Measurements from ENCODE around the gene C10orf90.

Gene C10orf90

DNA sequence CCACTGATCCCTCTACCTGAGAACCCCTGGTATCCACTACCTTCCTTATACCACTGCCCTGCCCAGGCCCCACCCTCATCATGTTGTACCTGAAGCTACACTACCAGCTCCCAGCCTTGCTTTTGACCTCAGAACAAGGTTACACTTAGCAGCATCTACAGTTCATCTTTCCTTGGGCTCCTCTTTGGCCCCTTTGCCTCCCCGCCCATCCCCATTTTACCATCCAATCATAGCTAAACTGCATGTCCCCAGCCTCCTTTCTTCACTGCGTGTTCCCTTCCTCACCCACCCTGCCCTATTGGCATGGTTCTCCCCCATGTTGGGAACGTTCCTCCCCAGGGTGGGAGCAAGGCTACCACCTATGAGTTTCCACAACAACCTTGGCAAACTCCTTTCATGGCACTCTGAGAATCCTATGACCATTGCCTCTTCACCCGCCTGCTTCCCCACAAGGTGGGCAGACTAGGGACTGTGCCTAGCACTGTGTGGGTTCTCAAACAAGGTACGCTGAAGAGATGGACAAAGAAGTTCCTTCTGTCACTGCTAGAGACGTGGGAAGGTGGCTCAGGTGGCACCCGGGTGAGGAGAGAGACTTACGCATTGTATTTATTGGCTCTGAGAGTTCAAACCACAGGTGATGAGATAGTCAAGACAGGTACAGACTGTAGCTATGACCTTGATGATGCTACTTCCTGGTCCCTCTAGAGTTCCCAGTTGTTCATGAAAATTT is 215.3 kb downstream of the C10orf90 start:
- no peak overlapping the region for H3K4me3 ChIP-seq
- no peak for TF ChIP-seq CTCF (IDR thresholded peaks at IDR 0.05)
- no peak for DNase-seq (ENCODE audit: low spot score)
- H3K27ac ChIP-seq = no peak overlapping the region

GRCh38 chr10:126454045-126454751 is 216.3 kb downstream of the C10orf90 start:
- DNase-seq (ENCODE audit: low spot score) = no peak
- Histone ChIP-seq H3K4me3 (no peak overlapping the region), H3K27ac (no peak overlapping the region)
- no peak for TF ChIP-seq CTCF (IDR thresholded peaks at IDR 0.05)

GRCh38 chr10:126452245-126452644 is 218.2 kb downstream of the C10orf90 start:
- DNase-seq (ENCODE audit: low spot score) = no peak
- no peak for TF ChIP-seq CTCF (IDR thresholded peaks at IDR 0.05)
- H3K27ac ChIP-seq = no peak overlapping the region
- no peak overlapping the region for H3K4me3 ChIP-seq

DNA sequence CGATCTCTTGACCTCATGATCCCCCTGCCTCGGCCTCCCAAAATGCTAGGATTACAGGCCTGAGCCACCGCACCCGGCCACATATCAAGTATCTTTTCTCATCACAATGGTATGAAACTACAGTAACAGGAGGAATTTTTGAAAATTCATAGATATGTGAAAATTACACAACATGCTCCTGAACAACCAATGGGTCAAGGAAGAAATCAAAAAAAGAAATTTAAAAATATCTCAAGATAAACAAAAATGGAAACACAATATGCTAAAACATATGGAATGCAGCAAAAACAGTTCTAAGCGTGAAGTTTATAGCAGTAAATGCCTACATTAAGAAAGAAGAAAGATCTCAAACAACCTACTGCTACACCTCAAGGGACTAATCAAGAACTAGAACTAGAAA is 222.4 kb downstream of the C10orf90 start:
- Histone ChIP-seq H3K4me3 (no peak overlapping the region), H3K27ac (no peak overlapping the region)
- no peak for DNase-seq (ENCODE audit: low spot score)
- TF ChIP-seq CTCF (IDR thresholded peaks at IDR 0.05) = no peak

- no peak for TF ChIP-seq CTCF (IDR thresholded peaks at IDR 0.05)
- no peak for DNase-seq (ENCODE audit: low spot score)
- no peak overlapping the region for H3K4me3 ChIP-seq
- H3K27ac ChIP-seq = no peak overlapping the region
These were observed 230.6 kb downstream of the C10orf90 start for GRCh38 chr10:126439942-126440341.

- Histone ChIP-seq H3K4me3 (no peak overlapping the region), H3K27ac (no peak overlapping the region)
- no peak for TF ChIP-seq CTCF (IDR thresholded peaks at IDR 0.05)
- DNase-seq (ENCODE audit: low spot score) = no peak
These were observed 232.1 kb downstream of the C10orf90 start for GRCh38 chr10:126438407-126438783.
